ENCODE measurements around the gene ZNF683.
"Not testable (repeated sequence)": the region's sequence is repeated elsewhere in the genome, so short reads cannot be mapped to it uniquely, and the experiment has no call there.

Gene ZNF683

GRCh38 chr1:26384076-26384475 is 11.5 kb upstream of the ZNF683 start:
- DNase-seq: no peak

GRCh38 chr1:26378879-26379251 is 6.3 kb upstream of the ZNF683 start:
- no peak for DNase-seq

DNA sequence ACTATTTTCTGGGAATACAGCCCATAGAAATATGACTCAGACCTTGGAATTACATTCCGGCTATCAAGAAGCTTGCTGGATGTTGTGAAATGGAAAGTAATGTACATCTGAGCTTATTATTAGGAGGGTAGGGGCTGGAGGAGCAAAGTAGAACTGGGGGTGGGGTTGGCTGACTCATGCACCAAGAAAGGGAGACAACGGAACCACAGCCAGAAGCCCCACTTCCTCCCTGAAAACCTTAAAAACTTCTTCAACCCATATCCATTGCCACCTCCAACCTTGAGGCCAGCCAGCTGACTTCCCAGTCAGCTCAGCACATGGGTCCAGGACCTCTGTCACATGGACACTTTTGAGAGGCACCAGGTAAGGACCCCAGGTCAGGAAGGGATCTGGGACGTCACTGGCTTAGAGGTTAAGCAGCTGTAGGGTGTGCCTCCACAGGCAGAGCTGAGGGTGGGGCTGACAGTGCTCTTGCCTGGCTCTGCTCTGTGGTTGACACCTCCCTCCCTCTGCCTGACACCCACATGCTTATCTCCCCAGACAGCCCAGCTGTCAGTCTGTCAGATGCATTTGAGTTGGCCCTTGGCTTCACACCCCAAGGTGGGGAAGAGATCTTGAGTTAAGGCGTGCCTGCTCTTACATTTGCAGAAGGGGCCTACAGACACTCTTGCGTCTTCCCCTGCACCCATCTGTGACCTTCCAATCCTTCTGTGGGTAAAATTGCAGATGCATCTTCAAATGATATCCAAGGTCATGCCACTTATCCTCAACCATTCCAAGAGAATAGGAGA is 5.7 kb upstream of the ZNF683 start:
- peak; percentile 89 for DNase-seq

GRCh38 chr1:26376050-26376449 is 3.5 kb upstream of the ZNF683 start:
- no peak for DNase-seq

GRCh38 chr1:26375081-26375480 is 2.5 kb upstream of the ZNF683 start:
- no peak for DNase-seq

GRCh38 chr1:26374361-26374760 is 1.8 kb upstream of the ZNF683 start:
- not testable (repeated sequence) for DNase-seq

DNA sequence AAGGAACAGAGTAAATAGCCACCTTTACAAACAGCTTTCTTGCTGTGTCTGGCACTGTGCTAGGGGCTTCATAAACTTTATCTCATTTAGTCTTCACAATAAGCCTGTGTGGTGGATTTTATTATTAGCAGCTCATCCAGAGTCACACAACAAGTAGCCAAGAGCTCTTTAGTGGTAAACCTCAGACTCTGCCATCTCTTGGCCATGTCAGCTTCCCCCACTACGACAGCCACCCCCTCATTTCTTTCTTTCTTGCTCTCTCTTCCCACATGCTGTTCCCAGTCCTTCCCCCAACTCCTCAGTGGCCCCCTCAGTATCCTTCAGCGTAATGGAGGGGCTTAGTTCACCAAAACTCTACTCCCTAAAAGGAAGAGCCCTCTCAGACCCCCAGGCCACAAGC is 1.2 kb upstream of the ZNF683 start:
- no peak for DNase-seq

- DNase-seq: peak; percentile 36
These were observed 731 bp upstream of the ZNF683 start for GRCh38 chr1:26373281-26373680.

DNA sequence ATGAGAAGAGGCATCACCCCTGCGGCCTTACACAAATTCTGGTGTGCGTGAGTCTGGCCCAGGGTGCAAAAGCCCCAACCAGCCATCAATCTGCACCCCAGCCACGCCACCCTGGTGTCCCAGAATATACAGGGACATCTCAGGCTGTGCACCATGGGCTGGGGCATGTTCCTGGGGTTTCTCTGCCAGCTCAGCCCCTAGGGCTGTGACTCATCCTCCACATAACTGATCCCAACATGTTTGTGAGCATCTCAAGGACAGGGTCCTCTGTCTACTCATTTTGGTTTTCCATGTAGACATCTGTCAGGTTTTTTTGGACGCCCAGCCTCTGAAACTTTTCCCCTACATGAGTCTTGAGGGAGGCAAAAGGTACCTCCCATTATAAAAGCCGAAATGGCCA is 511 bp downstream of the ZNF683 start:
- DNase-seq: no peak

DNA sequence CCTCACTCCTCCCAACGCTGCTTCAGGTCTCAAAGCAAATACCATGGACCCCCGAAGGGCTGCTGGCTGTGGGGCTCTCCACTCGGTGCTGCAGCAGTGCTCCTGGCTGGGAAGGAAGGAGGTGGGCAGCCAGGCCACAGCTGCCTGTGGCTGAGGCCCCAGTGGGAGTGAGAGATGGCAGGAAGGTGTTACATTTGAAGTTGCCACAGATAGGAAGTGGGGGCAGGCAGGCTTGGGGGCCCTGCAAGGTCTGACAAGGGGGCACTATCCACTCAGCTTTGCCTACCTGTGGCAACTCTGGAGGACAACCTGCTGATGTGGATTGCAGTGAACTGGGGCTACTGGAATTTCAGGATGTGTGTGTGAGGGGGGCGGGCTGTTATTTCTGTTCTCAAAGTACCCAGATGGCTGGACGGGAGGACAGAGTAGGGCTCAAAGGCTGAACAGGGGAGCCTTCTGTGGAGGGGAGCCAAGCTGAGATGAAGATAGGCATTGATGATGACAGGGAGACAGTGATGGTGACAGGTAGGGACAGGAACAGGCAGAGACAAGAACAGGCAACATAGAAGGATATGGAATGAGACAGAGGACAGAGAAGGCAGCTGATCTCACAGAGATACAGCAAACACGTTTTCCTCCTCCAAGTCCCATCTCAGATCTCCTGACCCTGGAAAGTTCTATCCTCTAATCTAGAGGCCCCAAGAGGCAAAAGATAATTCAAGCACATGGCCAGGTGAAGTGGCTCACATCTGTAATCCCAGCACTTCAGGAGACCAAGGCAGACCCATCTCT is 1.8 kb downstream of the ZNF683 start:
- DNase-seq: no peak

GRCh38 chr1:26368486-26368885 is 4.1 kb downstream of the ZNF683 start:
- no peak for DNase-seq

- DNase-seq: no peak
These were observed 4.5 kb downstream of the ZNF683 start for GRCh38 chr1:26368006-26368405.

GRCh38 chr1:26367441-26367840 is 5.1 kb downstream of the ZNF683 start:
- DNase-seq: no peak

- no peak for DNase-seq
These were observed 7.6 kb downstream of the ZNF683 start for GRCh38 chr1:26364956-26365355.

DNA sequence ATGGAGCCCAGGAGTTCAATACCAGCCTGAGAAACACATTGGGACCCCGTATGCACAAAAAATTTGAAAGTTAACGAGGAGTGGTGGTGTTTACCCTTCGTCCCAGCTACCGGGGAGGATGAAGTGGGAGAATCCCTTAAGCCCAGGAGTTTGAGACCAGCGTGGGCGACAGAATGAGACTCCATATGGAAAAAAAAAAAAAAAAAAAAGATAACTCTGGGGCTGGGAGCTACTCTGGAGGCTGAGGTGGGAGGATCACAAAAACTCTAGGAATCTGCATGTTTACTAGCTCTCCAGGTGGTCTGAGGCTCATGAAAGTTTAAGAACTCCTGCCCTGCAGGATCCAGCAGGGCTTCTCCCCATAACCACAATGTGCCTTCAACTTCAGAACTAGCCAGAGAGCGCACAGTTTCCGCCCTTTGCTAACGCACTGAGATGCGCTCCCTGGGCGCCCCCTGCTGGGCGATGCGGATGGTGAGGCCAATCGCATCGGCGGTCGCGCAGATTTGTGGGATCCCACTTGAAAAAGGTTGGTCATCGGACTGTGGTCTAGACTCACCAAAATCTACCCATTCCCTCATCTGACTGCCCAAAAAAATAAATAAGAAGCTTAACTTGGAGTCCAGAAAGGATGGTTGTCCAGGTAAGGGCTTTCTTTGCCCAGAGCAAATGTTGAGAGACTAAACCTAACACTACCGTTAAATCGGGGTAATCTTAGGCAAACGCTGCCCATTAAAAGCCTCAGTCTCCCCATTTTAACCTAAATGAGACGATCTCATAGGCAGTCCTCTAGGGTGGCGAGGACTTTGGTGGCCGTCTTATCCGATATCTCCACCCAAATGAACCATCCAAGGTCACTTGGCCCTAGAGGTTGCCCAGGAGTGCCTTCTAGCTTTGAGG is 8.8 kb downstream of the ZNF683 start:
- peak; percentile 88 for DNase-seq

DNA sequence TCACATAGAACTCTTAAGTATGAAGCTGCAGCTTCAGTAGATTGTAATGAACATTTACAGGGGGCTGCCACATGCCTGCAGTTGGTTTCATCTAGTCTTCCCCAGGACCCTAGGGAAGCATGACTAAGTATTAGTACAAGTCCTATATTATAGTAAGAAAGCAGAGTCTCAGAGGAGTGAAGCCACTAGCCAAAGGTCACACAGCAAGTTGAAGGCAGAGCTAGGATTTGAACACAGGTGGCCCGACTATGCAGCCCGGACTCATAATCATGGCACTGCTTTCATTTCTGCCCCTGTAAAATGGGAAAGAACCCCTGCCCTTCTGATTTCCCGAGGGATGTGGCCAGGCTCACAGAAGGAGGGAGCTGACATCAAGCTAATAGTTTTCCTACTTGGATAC is 10.2 kb downstream of the ZNF683 start:
- DNase-seq: no peak

DNA sequence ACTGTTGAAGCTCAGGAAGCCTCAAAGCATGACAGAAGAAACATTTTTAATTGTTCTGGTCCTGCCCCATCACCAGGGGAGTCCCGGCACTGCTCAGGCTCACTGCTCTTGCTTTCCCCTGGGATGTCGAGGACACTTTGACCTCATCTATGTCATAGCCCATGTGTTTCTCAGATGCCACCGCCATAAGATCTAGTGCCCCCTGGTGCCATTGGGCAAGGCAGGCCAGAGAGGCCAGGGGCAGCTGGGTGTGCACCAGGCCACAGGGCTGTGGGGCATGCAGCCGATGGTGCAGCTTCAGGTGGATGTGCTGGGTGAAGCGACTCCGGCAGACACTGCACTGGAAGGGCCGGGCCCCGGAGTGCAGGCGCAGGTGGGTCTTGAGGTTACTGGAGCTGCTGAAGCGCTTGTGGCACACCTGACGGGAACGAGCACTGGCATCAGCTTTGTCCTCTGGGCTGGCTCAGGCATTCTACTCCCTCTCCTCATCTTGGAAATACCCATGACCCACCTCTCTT is 10.9 kb downstream of the ZNF683 start:
- no peak for DNase-seq

- no peak for DNase-seq
These were observed 11.5 kb downstream of the ZNF683 start for GRCh38 chr1:26360807-26361604.

DNA sequence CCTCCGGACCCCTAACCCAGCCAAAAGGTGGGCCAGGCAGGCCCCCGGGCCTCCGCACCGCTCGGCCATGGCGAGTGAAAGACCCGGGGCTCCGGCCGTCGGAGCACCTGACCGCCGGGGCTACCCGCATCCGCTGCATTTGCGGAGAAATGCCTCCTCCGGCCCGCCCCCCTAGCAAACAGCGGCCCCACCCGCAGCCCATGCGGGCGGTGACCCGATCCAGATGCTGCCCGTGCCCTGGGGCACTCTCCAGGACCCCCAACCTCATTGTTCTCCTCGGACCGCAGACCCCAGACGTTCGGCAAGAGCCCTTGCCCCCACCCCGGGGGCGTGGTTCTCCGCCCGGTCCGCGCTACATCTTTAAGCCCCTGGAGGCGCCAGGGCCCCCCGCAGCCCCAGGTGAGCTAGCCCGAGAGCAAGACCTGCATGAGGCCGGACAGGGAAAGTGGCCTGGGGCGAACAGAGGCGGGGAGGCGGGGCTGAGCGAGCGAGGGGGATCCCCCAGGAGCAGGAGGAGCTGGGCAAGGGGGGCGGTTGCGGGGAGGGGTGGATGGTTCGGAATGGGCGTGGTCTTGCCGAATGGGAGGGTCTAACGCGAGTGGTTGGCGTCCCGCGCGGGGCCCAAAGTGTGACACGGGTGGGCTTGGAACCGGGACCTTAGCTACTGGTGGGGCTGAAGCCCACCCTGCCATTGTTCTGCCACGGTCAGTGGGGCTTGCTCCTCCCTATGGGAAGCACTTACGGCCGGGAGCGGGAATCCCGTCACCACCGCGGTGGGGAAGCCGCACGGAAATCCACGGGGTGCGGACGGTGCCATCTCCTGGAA is 12.4 kb downstream of the ZNF683 start:
- DNase-seq: no peak

GRCh38 chr1:26358411-26359384 is 13.9 kb downstream of the ZNF683 start:
- DNase-seq: peak; percentile 59
